H9 (cell line): ENCODE measurements around the gene PAMR1. TPM values are rescaled to one million over a fixed set of nuclear protein-coding genes. Genes with fewer than 3 reads are reported as not detected.

Source experiments
- DNase-seq: peaks from one replicate; pipeline ENCODE4 v3.0.0-alpha.2; 2017
- H2AFZ ChIP-seq: one replicate; pipeline ENCODE4 v1.6.1; 2013; ENCODE audit warnings: mild to moderate bottlenecking, low read length, control low read depth, moderate library complexity
- H2AK5ac ChIP-seq: 2 replicates; pipeline ENCODE4 v1.6.1; 2013; ENCODE audit warnings: low read length, control low read depth, mixed read lengths; ENCODE audit not compliant: insufficient read length
- H2BK120ac ChIP-seq: one replicate; pipeline ENCODE4 v1.6.1; 2013; ENCODE audit warnings: low read depth, mild to moderate bottlenecking, low read length, control low read depth, inconsistent platforms; ENCODE audit not compliant: poor library complexity, severe bottlenecking
- H2BK12ac ChIP-seq: 2 replicates; pipeline ENCODE4 v1.6.1; 2013; ENCODE audit warnings: low read length, control low read depth, mixed read lengths, low read depth; ENCODE audit not compliant: insufficient read length
- H2BK15ac ChIP-seq: 2 replicates; pipeline ENCODE4 v1.6.1; 2013; ENCODE audit warnings: low read depth, low read length, control low read depth
- H2BK20ac ChIP-seq: one replicate; pipeline ENCODE4 v1.6.1; 2013; ENCODE audit warnings: low read depth, mild to moderate bottlenecking, low read length, control low read depth, inconsistent platforms; ENCODE audit not compliant: poor library complexity, severe bottlenecking
- H2BK5ac ChIP-seq: 2 replicates; pipeline ENCODE4 v1.6.1; 2013; ENCODE audit warnings: low read length, control low read depth, mixed read lengths; ENCODE audit not compliant: insufficient read length
- H3K14ac ChIP-seq: 2 replicates; pipeline ENCODE4 v1.6.1; 2013; ENCODE audit warnings: low read length, control low read depth; ENCODE audit not compliant: insufficient read depth
- H3K18ac ChIP-seq: 2 replicates; pipeline ENCODE4 v1.6.1; 2013; ENCODE audit warnings: low read depth, mild to moderate bottlenecking, mixed read lengths, low read length, control low read depth; ENCODE audit not compliant: insufficient read length
- H3K23ac ChIP-seq: 2 replicates; pipeline ENCODE4 v1.6.1; 2013; ENCODE audit warnings: low read length, control low read depth, mixed read lengths, low read depth; ENCODE audit not compliant: insufficient read length
- H3K23me2 ChIP-seq: 2 replicates; pipeline ENCODE4 v1.6.1; 2013; ENCODE audit warnings: low read depth, mild to moderate bottlenecking, mixed read lengths, low read length, control low read depth; ENCODE audit not compliant: insufficient read length, poor library complexity, severe bottlenecking
- H3K27ac ChIP-seq: 2 replicates; pipeline ENCODE4 v1.5.1; 2013; ENCODE audit warnings: low read length, control low read depth, mixed read lengths, low read depth; ENCODE audit not compliant: insufficient read length
- H3K27me3 ChIP-seq: 2 replicates; pipeline ENCODE4 v1.6.1; 2013; ENCODE audit warnings: low read length, control low read depth, inconsistent platforms; ENCODE audit not compliant: insufficient read depth
- H3K4ac ChIP-seq: 2 replicates; pipeline ENCODE4 v1.6.1; 2013; ENCODE audit warnings: low read depth, mild to moderate bottlenecking, control low read depth, inconsistent platforms, low read length, moderate library complexity
- H3K4me1 ChIP-seq: 2 replicates; pipeline ENCODE4 v1.6.1; 2013; ENCODE audit warnings: low read length, control low read depth, inconsistent platforms; ENCODE audit not compliant: insufficient read depth
- H3K4me2 ChIP-seq: 2 replicates; pipeline ENCODE4 v1.6.1; 2013; ENCODE audit warnings: low read length, control low read depth, mixed read lengths; ENCODE audit not compliant: insufficient read length, insufficient read depth
- H3K56ac ChIP-seq: 2 replicates; pipeline ENCODE4 v1.6.1; 2013; ENCODE audit warnings: low read depth, mild to moderate bottlenecking, mixed read lengths, low read length, control low read depth; ENCODE audit not compliant: insufficient read length
- H3K79me1 ChIP-seq: 2 replicates; pipeline ENCODE4 v1.6.1; 2013; ENCODE audit warnings: low read depth, mild to moderate bottlenecking, moderate library complexity, low read length, control low read depth, inconsistent platforms; ENCODE audit not compliant: insufficient read depth, poor library complexity, severe bottlenecking
- H3K79me2 ChIP-seq: 2 replicates; pipeline ENCODE4 v1.6.1; 2013; ENCODE audit warnings: low read length, control low read depth, inconsistent platforms; ENCODE audit not compliant: insufficient read depth
- H3K9ac ChIP-seq: 2 replicates; pipeline ENCODE4 v1.6.1; 2013; ENCODE audit warnings: low read length, control low read depth, mixed read lengths; ENCODE audit not compliant: insufficient read length; ENCODE audit errors: extremely low read depth
- H3K9me3 ChIP-seq: one replicate; pipeline ENCODE4 v1.6.1; 2013; ENCODE audit warnings: low read depth, low read length, inconsistent platforms; ENCODE audit not compliant: control insufficient read depth
- H3T11ph ChIP-seq: one replicate; pipeline ENCODE4 v1.6.1; 2013; ENCODE audit warnings: mild to moderate bottlenecking, low read length, control low read depth, inconsistent platforms
- H4K20me1 ChIP-seq: one replicate; pipeline ENCODE4 v1.6.1; 2013; ENCODE audit not compliant: control insufficient read depth, insufficient read length, insufficient read depth
- H4K5ac ChIP-seq: 2 replicates; pipeline ENCODE4 v1.6.1; 2013; ENCODE audit warnings: low read depth, mild to moderate bottlenecking, mixed read lengths, low read length, control low read depth; ENCODE audit not compliant: insufficient read length
- H4K8ac ChIP-seq: replicated peaks from 2 replicates; pipeline ENCODE4 v1.6.1; 2013; ENCODE audit warnings: low read length, control low read depth, mixed read lengths, low read depth; ENCODE audit not compliant: insufficient read length
- H4K91ac ChIP-seq: 2 replicates; pipeline ENCODE4 v1.6.1; 2013; ENCODE audit warnings: low read depth, mild to moderate bottlenecking, moderate library complexity, mixed read lengths, low read length, control low read depth; ENCODE audit not compliant: insufficient read length
- H3K27ac Mint-ChIP-seq, 3 experiments: 2 replicates in 2 of 3; 3 replicates in 1 of 3; pipeline ENCODE4 v1.8.0; 2020 to 2021; ENCODE audit warnings: mixed read lengths in 3 of 3, mild to moderate bottlenecking in 1 of 3, moderate library complexity in 1 of 3
- H3K27me3 Mint-ChIP-seq: 2 replicates; pipeline ENCODE4 v1.8.0; 2021; ENCODE audit warnings: low read depth, mild to moderate bottlenecking, moderate library complexity, mixed read lengths
- H3K36me3 Mint-ChIP-seq, 3 experiments: 2 replicates in 2 of 3; 3 replicates in 1 of 3; pipeline ENCODE4 v1.8.0; 2020 to 2021; ENCODE audit warnings: low read depth in 3 of 3, mixed read lengths in 3 of 3; ENCODE audit not compliant: insufficient read depth in 1 of 3
- H3K4me1 Mint-ChIP-seq, 2 experiments: 2 replicates each; pipeline ENCODE4 v1.8.0; 2020; ENCODE audit warnings: mixed read lengths in 2 of 2
- H3K4me3 Mint-ChIP-seq, 2 experiments: 2 replicates in 1 of 2; 3 replicates in 1 of 2; pipeline ENCODE4 v1.8.0; 2020 to 2021; ENCODE audit warnings: mild to moderate bottlenecking in 2 of 2, mixed read lengths in 2 of 2, moderate library complexity in 1 of 2
- H3K9me3 Mint-ChIP-seq, 2 experiments: 2 replicates in 1 of 2; 3 replicates in 1 of 2; pipeline ENCODE4 v1.8.0; 2020; ENCODE audit warnings: mild to moderate bottlenecking in 2 of 2, mixed read lengths in 2 of 2, moderate library complexity in 1 of 2
- WGBS: extraction: QIAGEN DNeasy Blood & Tissue Kit; methylation state at CpG from one replicate; pipeline ENCODE4 v1.1.7; 2013; ENCODE audit warnings: missing lambda C conversion rate, low lambda C conversion rate, mixed read lengths; ENCODE audit not compliant: insufficient read length; ENCODE audit errors: extremely low coverage; 5-methylcytosine and 5-hydroxymethylcytosine counted together
- total RNA-seq: library from RNA; stranded (reverse); gene quantifications from 2 replicates; pipeline ENCODE4 v1.2.1, GENCODE V29; 2021
- TF ChIP-seq, protein P1 (sequence below): fragments of 200-600 bp; sonication (generic); conservative IDR thresholded peaks from 3 replicates; pipeline ENCODE4 v1.8.0; 2021; ENCODE audit warnings: antibody characterized with exemption, mild to moderate bottlenecking

The PAMR1 gene
- total RNA-seq, 1 experiment from 2014 or later, result 2.4 TPM

DNA sequence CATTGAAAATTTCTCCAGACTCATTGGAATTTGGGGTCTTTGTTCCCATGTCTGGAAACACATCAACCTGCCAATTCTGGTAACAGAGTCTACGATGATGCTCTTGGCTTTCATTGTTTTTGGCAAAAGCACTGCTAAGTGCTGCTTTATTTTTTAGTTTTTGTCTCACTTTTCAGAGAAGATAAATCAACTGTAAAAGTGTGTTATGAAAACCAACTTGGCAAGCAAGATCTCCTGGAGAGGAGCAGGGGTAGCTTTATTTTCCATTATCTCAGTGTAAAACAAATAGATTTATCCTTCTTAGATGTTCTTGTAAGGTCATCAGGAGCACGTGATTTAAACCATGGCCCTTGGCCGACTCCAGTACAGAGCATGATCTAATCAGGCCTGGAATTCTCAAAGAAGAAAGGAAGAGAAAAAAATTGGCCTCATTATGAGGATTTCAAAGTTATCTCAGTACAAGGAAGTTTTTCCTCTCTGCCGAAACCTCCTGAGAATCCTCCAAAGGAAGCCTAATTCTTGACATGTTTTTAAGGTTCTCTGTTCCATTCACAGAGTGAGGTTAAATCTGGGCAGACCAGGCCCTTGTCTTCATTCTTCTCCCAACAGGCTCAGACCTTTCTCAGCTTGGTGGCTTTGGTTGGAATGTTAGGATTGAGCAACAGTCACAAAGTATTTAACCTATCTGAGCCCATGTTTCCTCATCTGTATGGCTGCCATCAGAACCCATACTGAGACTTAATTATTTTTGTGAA lies 16.4 kb upstream of the PAMR1 start:
- H2BK120ac ChIP-seq, result no peak overlapping the region
- H3K4me1 Mint-ChIP-seq, result peaks cover 29 to 34% of the 10 kb centered on the region in 2 experiments
- no peak overlapping the region for H2BK20ac ChIP-seq
- no peaks in the 10 kb centered on the region for H3K36me3 Mint-ChIP-seq
- H4K91ac ChIP-seq, result no peak overlapping the region
- no peaks in the 10 kb centered on the region for H3K27me3 ChIP-seq
- no peak for DNase-seq
- H4K8ac ChIP-seq, result no peak overlapping the region
- H3T11ph ChIP-seq, result no peak overlapping the region
- no peak overlapping the region for H3K9ac ChIP-seq
- no peaks in the 10 kb centered on the region for H3K79me2 ChIP-seq
- no peak overlapping the region for H3K14ac ChIP-seq
- no peaks in the 10 kb centered on the region for H3K23me2 ChIP-seq
- H2BK12ac ChIP-seq, result no peak overlapping the region
- no peaks in the 10 kb centered on the region; a peak in 1 of 5 replicates for H3K9me3 Mint-ChIP-seq
- no peak overlapping the region for H3K27ac ChIP-seq
- H3K9me3 ChIP-seq, result no peaks in the 10 kb centered on the region
- H3K4me3 Mint-ChIP-seq, result no peak overlapping the region
- no peak overlapping the region for H2BK15ac ChIP-seq
- H2BK5ac ChIP-seq, result no peak overlapping the region
- H2AK5ac ChIP-seq, result no peak overlapping the region
- no peak overlapping the region for H3K18ac ChIP-seq
- H3K79me1 ChIP-seq, result no peaks in the 10 kb centered on the region
- H3K4me2 ChIP-seq, result no peak overlapping the region
- no peak overlapping the region for H3K4ac ChIP-seq
- H3K27ac Mint-ChIP-seq, result no peak overlapping the region
- H4K5ac ChIP-seq, result no peak overlapping the region
- H3K56ac ChIP-seq, result no peak overlapping the region
- no peaks in the 10 kb centered on the region for H4K20me1 ChIP-seq
- TF ChIP-seq, protein P1, sequence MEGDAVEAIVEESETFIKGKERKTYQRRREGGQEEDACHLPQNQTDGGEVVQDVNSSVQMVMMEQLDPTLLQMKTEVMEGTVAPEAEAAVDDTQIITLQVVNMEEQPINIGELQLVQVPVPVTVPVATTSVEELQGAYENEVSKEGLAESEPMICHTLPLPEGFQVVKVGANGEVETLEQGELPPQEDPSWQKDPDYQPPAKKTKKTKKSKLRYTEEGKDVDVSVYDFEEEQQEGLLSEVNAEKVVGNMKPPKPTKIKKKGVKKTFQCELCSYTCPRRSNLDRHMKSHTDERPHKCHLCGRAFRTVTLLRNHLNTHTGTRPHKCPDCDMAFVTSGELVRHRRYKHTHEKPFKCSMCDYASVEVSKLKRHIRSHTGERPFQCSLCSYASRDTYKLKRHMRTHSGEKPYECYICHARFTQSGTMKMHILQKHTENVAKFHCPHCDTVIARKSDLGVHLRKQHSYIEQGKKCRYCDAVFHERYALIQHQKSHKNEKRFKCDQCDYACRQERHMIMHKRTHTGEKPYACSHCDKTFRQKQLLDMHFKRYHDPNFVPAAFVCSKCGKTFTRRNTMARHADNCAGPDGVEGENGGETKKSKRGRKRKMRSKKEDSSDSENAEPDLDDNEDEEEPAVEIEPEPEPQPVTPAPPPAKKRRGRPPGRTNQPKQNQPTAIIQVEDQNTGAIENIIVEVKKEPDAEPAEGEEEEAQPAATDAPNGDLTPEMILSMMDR, result no peak
- no CpG with 5 or more reads among the region's 4 CpGs for WGBS
- H3K27me3 Mint-ChIP-seq, result peaks cover 26% of the 10 kb centered on the region
- no peak overlapping the region for H3K23ac ChIP-seq
- H3K4me1 ChIP-seq, result no peaks in the 10 kb centered on the region; the same call in 1 of the 2 replicates
- H2AFZ ChIP-seq, result no peak overlapping the region
